CD14-positive monocyte (primary cell): ENCODE data around the gene PMEPA1. TPM values are rescaled to one million over a fixed set of nuclear protein-coding genes. Genes with fewer than 3 reads are reported as not detected.

Source experiments
- DNase-seq, 3 donors: peaks; one replicate each; pipeline ENCODE4 v3.0.0-alpha.2; 2011 to 2022
- H2AFZ ChIP-seq: 2 replicates; pipeline ENCODE4 v1.6.0; 2012; ENCODE audit warnings: mild to moderate bottlenecking, low read depth, low read length, inconsistent platforms; ENCODE audit not compliant: insufficient read depth, poor library complexity, severe bottlenecking
- H3K27ac ChIP-seq, 2 donors: 1 replicate in 1 of 2; 2 replicates in 1 of 2; pipeline ENCODE4 v1.5.1; 2012 to 2013; ENCODE audit warnings: low read length in 2 of 2, control low read depth in 1 of 2, inconsistent platforms in 1 of 2, low read depth in 1 of 2, mild to moderate bottlenecking in 1 of 2
- H3K27me3 ChIP-seq, 2 donors: one replicate each; pipeline versions ENCODE4 v1.6.0 to v1.6.1; 2011 to 2013; ENCODE audit warnings: low read length in 2 of 2; ENCODE audit not compliant: control insufficient read depth in 2 of 2, insufficient read depth in 2 of 2
- H3K36me3 ChIP-seq, 2 donors: replicated peaks in 1 of 2; 1 replicate in 1 of 2; 2 replicates in 1 of 2; pipeline versions ENCODE4 v1.5.1 to v1.6.1; 2012 to 2013; ENCODE audit warnings: low read length in 2 of 2, control low read depth in 1 of 2, inconsistent platforms in 1 of 2, mild to moderate bottlenecking in 1 of 2; ENCODE audit not compliant: insufficient read depth in 2 of 2, control insufficient read depth in 1 of 2
- H3K4me1 ChIP-seq, 2 donors: 1 replicate in 1 of 2; 2 replicates in 1 of 2; pipeline versions ENCODE4 v1.5.1 to v1.6.1; 2012 to 2013; ENCODE audit warnings: low read length in 2 of 2, control low read depth in 1 of 2, inconsistent platforms in 1 of 2, mild to moderate bottlenecking in 1 of 2, moderate library complexity in 1 of 2; ENCODE audit not compliant: insufficient read depth in 2 of 2, control insufficient read depth in 1 of 2
- H3K4me2 ChIP-seq: replicated peaks from 2 replicates; pipeline ENCODE3; 2012; ENCODE audit warnings: low read length, moderate library complexity, mild to moderate bottlenecking; ENCODE audit not compliant: poor library complexity, severe bottlenecking; ENCODE audit errors: extremely low read depth
- H3K4me3 ChIP-seq, 3 experiments: fragments of 200-600 bp in 1 of 3; sonication (generic) in 1 of 3; replicated peaks in 1 of 3; 1 replicate in 2 of 3; 2 replicates in 1 of 3; pipeline ENCODE4 v1.5.1; 2011 to 2013; ENCODE audit warnings: low read length in 3 of 3, mild to moderate bottlenecking in 3 of 3, control low read depth in 2 of 3, low read depth in 2 of 3, inconsistent platforms in 1 of 3, moderate library complexity in 1 of 3
- H3K79me2 ChIP-seq: 2 replicates; pipeline ENCODE4 v1.6.0; 2012; ENCODE audit warnings: mild to moderate bottlenecking, control low read depth, inconsistent platforms, low read length, moderate library complexity; ENCODE audit not compliant: insufficient read depth
- H3K9ac ChIP-seq: 2 replicates; pipeline ENCODE4 v1.6.0; 2017; ENCODE audit warnings: low read length, mild to moderate bottlenecking; ENCODE audit not compliant: insufficient read depth, poor library complexity, severe bottlenecking
- H3K9me3 ChIP-seq, 2 donors: replicated peaks in 1 of 2; 1 replicate in 1 of 2; 2 replicates in 1 of 2; pipeline versions ENCODE4 v1.5.1 to v1.6.1; 2012 to 2013; ENCODE audit warnings: low read length in 2 of 2, control low read depth in 1 of 2; ENCODE audit not compliant: control insufficient read depth in 1 of 2, insufficient read depth in 1 of 2
- H4K20me1 ChIP-seq: 2 replicates; pipeline ENCODE4 v1.6.0; 2012; ENCODE audit warnings: mild to moderate bottlenecking, low read length, control low read depth, moderate library complexity; ENCODE audit not compliant: insufficient read depth
- H3K27ac Mint-ChIP-seq, 7 donors: one replicate each; pipeline ENCODE4 v1.8.0; 2020; ENCODE audit warnings: mild to moderate bottlenecking in 7 of 7, mixed read lengths in 7 of 7, moderate library complexity in 6 of 7, inconsistent platforms in 2 of 7
- H3K27me3 Mint-ChIP-seq, 3 donors: one replicate each; pipeline ENCODE4 v1.8.0; 2021 to 2022; ENCODE audit warnings: low read depth in 3 of 3, mild to moderate bottlenecking in 3 of 3, mixed read lengths in 3 of 3, moderate library complexity in 3 of 3, inconsistent platforms in 1 of 3
- H3K36me3 Mint-ChIP-seq, 2 donors: one replicate each; pipeline ENCODE4 v1.8.0; 2020; ENCODE audit warnings: mixed read lengths in 2 of 2, inconsistent platforms in 1 of 2, mild to moderate bottlenecking in 1 of 2
- H3K4me1 Mint-ChIP-seq: one replicate; pipeline ENCODE4 v1.8.0; 2020; ENCODE audit warnings: mild to moderate bottlenecking, mixed read lengths
- H3K4me3 Mint-ChIP-seq, 2 donors: one replicate each; pipeline ENCODE4 v1.8.0; 2020; ENCODE audit warnings: mild to moderate bottlenecking in 2 of 2, mixed read lengths in 2 of 2, moderate library complexity in 1 of 2
- H3K9me3 Mint-ChIP-seq, 7 donors: one replicate each; pipeline ENCODE4 v1.8.0; 2020 to 2022; ENCODE audit warnings: mixed read lengths in 7 of 7, mild to moderate bottlenecking in 6 of 7, moderate library complexity in 6 of 7, inconsistent platforms in 2 of 7
- CTCF ChIP-seq: fragments of 200-600 bp; IDR thresholded peaks from one replicate; pipeline ENCODE4 v1.8.0; 2022; ENCODE audit warnings: antibody characterized with exemption, mild to moderate bottlenecking
- WGBS: methylation state at CpG from one replicate; pipeline ENCODE4 v1.1.5; 2013; ENCODE audit warnings: missing lambda C conversion rate; ENCODE audit not compliant: insufficient coverage; 5-methylcytosine and 5-hydroxymethylcytosine counted together
- intact Hi-C, 2 donors: fragments of 100-400 bp; cut with micrococcal nuclease; formaldehyde crosslinking; loops; one replicate each; pipeline versions ENCODE4 v1.15.0 to v1.15.1; 2023
- polyA plus RNA-seq, 3 donors: library from polyadenylated mRNA; depleted of rRNA in 1 of 3; unstranded in 2 of 3; stranded (reverse) in 1 of 3; fragments of 300-500 nt in 2 of 3; fragments of >200 nt in 1 of 3; fragmentation: Illumina TruSeq in 2 of 3; gene quantifications; 1 replicate in 2 of 3; 2 replicates in 1 of 3; pipeline ENCODE4 v1.2.3, GENCODE V29; 2012 to 2021

The PMEPA1 gene
- polyA plus RNA-seq, 3 donors, result 0.12 to 0.73 (median 0.59) TPM

- DNase-seq, result no peak
- 100% methylated on average over 3 of the region's 4 CpGs for WGBS
- Histone ChIP-seq H3K27ac (no peak overlapping the region), H3K4me3 (no peak overlapping the region), H2AFZ (no peak overlapping the region), H3K4me2 (no peak overlapping the region), H4K20me1 (no peaks in the 10 kb centered on the region), H3K79me2 (no peaks in the 10 kb centered on the region), H3K9me3 (peaks cover 3 to 4% of the 10 kb centered on the region in 2 donors), H3K36me3 (no peaks in the 10 kb centered on the region), H3K9ac (no peak overlapping the region), H3K4me1 (no peaks in the 10 kb centered on the region), H3K27me3 (no peaks in the 10 kb centered on the region)
- Mint-ChIP-seq H3K27ac (no peak overlapping the region), H3K9me3 (peaks cover 0 to 12% (median 8%) of the 10 kb centered on the region in 7 donors), H3K27me3 (peaks cover 0 to 5% (median 4%) of the 10 kb centered on the region in 3 donors), H3K4me3 (no peak overlapping the region), H3K36me3 (no peaks in the 10 kb centered on the region), H3K4me1 (no peaks in the 10 kb centered on the region)
- no peak for TF ChIP-seq CTCF
- intact Hi-C loops, result no loop called here
Observed at GRCh38 chr20:57756921-57757320, 47.1 kb upstream of the PMEPA1 start.

- H3K27ac Mint-ChIP-seq, result no peak overlapping the region
- intact Hi-C loops, result no loop called here
Observed at GRCh38 chr20:57756213-57756612, 46.4 kb upstream of the PMEPA1 start.

More at GRCh38 chr20:57756213-57756612, 46.4 kb upstream of the PMEPA1 start:
- H3K4me3 Mint-ChIP-seq, result no peak overlapping the region
- Histone ChIP-seq H3K36me3 (no peaks in the 10 kb centered on the region), H3K9ac (no peak overlapping the region), H2AFZ (no peak overlapping the region), H3K4me3 (no peak overlapping the region), H3K79me2 (no peaks in the 10 kb centered on the region), H3K9me3 (peaks cover 3 to 4% of the 10 kb centered on the region in 2 donors), H3K4me2 (no peak overlapping the region), H3K27me3 (no peaks in the 10 kb centered on the region), H4K20me1 (no peaks in the 10 kb centered on the region), H3K27ac (no peak overlapping the region), H3K4me1 (no peaks in the 10 kb centered on the region)
- H3K9me3 Mint-ChIP-seq, result peaks cover 0 to 12% (median 11%) of the 10 kb centered on the region in 7 donors
- no peak for DNase-seq
- H3K36me3 Mint-ChIP-seq, result no peaks in the 10 kb centered on the region
- no peak for TF ChIP-seq CTCF
- H3K27me3 Mint-ChIP-seq, result peaks cover 2 to 5% (median 3%) of the 10 kb centered on the region in 3 donors
- WGBS, result 100% methylated on average over 1 of the region's 4 CpGs
- no peaks in the 10 kb centered on the region for H3K4me1 Mint-ChIP-seq
